ENCODE data around the gene TFDP1.
A peak's percentile ranks its signal among the peaks of the same experiment; 100 is the strongest.

Gene TFDP1

GRCh38 chr13:113584205-113584869, at the start of gene TFDP1:
TSS of gene TFDP1 (plus strand) at chr13:113584753. CDS start at chr13:113585838, 1,085 bp downstream.
- no peak for TF ChIP-seq CTCF (IDR thresholded peaks at IDR 0.05; ENCODE audit: insufficient read depth, low read depth, low read length, missing control alignments)
- peak; percentile 96 for DNase-seq (ENCODE audit: low read depth)
- H3K4me3 ChIP-seq (ENCODE audit: low read depth, low read length), result peak within 1 kb of the TSS; percentile 81

GRCh38 chr13:113535381-113535781, 49.2 kb upstream of the TFDP1 start:
- no peak overlapping the region for H3K4me3 ChIP-seq (ENCODE audit: low read depth, low read length)
- no peak for DNase-seq (ENCODE audit: low read depth)
- no peak for TF ChIP-seq CTCF (IDR thresholded peaks at IDR 0.05; ENCODE audit: insufficient read depth, low read depth, low read length, missing control alignments)

GRCh38 chr13:113536461-113537110, 48.0 kb upstream of the TFDP1 start:
- no peak for DNase-seq (ENCODE audit: low read depth)
- H3K4me3 ChIP-seq (ENCODE audit: low read depth, low read length), result no peak overlapping the region
- TF ChIP-seq CTCF (IDR thresholded peaks at IDR 0.05; ENCODE audit: insufficient read depth, low read depth, low read length, missing control alignments), result no peak

- no peak for TF ChIP-seq CTCF (IDR thresholded peaks at IDR 0.05; ENCODE audit: insufficient read depth, low read depth, low read length, missing control alignments)
Measured at GRCh38 chr13:113537205-113537604, 47.3 kb upstream of the TFDP1 start.

GRCh38 chr13:113537909-113538688, 46.5 kb upstream of the TFDP1 start:
- DNase-seq (ENCODE audit: low read depth), result no peak
- TF ChIP-seq CTCF (IDR thresholded peaks at IDR 0.05; ENCODE audit: insufficient read depth, low read depth, low read length, missing control alignments), result no peak
- no peak overlapping the region for H3K4me3 ChIP-seq (ENCODE audit: low read depth, low read length)

More at GRCh38 chr13:113537205-113537604, 47.3 kb upstream of the TFDP1 start:
- no peak overlapping the region for H3K4me3 ChIP-seq (ENCODE audit: low read depth, low read length)
- DNase-seq (ENCODE audit: low read depth), result no peak

- no peak for DNase-seq (ENCODE audit: low read depth)
- TF ChIP-seq CTCF (IDR thresholded peaks at IDR 0.05; ENCODE audit: insufficient read depth, low read depth, low read length, missing control alignments), result no peak
- no peak overlapping the region for H3K4me3 ChIP-seq (ENCODE audit: low read depth, low read length)
Measured at GRCh38 chr13:113538689-113539058, 45.9 kb upstream of the TFDP1 start.

Measured in GM12865 (cell line).